ENCODE data around the gene PAPPA2. TPM values are rescaled to one million over a fixed set of nuclear protein-coding genes. Genes with fewer than 3 reads are reported as not detected.
A peak's percentile ranks its signal among the peaks of the same experiment; 100 is the strongest.

The PAPPA2 gene
- total RNA-seq, 1 experiment from 2014 or later, result 1.2 TPM

DNA sequence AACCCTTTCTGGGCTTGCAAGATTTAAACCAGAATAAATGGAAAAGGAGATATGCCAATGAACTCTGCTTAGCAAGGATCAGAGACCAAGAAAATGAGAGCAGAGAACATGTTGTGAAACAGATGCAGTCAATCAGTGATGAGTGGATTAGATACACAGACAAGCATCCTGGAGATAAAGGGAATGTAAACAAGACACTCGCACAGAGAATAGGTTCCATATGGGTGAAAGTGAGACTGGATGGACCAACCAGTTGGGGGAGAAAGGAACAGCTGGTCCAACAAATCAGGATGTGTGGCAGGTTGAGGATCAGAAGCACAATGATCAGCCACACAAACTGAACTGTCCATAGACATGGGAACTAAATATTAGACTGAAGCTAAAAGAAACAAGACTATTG, 363.3 kb downstream of the PAPPA2 start:
- Histone ChIP-seq H3K27ac (no peak overlapping the region), H3K4me3 (no peak overlapping the region), H3K4me1 (replicated peaks) (peaks cover 15% of the 10 kb centered on the region), H3K9me3 (replicated peaks) (no peaks in the 10 kb centered on the region), H3K27me3 (replicated peaks) (no peaks in the 10 kb centered on the region), H3K36me3 (no peaks in the 10 kb centered on the region)
- DNase-seq (ENCODE audit: low read depth in 1 of 2, low spot score in 2 of 2), result no peak

DNA sequence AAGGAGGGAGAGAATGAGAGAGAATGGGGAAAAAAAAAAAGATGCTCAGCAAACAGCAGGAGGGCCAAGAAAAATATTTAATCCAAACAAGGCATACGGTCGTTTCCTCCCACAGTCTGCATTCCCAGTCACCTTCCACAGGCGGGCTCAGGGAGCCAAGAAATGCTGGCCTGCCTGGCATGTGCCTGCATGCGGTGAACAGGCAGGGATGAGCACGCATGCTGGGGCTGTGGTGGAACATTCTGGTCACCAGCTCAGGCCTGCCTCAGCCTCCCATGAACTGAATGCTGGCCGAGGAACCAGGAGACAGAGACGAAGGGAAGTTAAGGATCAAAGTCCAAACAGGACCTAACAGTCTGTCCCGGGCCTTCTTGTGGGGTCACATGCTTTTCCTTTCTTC, 366.3 kb downstream of the PAPPA2 start:
- peaks cover 2% of the 10 kb centered on the region; the same call in 1 of the 2 replicates for H3K27me3 ChIP-seq (replicated peaks)
- H3K36me3 ChIP-seq, result no peaks in the 10 kb centered on the region
- H3K27ac ChIP-seq, result no peak overlapping the region
- no peak overlapping the region for H3K4me3 ChIP-seq
- peak in 1 of 2 experiments; percentile 18 for DNase-seq (ENCODE audit: low read depth in 1 of 2, low spot score in 2 of 2)
- no peaks in the 10 kb centered on the region for H3K9me3 ChIP-seq (replicated peaks)
- peaks cover 7% of the 10 kb centered on the region for H3K4me1 ChIP-seq (replicated peaks)

DNA sequence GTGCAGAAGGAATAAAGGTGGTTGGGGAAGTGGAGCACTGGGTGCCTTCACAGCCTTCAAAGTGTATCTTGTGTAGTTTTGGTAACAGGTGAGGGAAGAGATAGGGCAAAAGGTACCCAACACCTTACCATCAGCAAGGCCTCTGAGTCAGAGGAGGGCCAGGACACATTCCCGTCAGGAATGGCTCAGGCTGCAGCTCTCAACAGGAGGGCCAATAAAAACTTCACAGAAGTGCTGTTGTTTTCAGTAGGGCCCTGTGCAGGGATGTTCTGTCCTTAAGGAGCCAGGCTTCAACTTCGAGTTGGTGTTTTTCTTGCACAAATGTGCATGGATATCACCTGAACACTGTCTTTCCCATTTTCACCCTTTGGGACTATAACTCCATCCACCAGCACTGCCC, 368.2 kb downstream of the PAPPA2 start:
- no peaks in the 10 kb centered on the region for H3K9me3 ChIP-seq (replicated peaks)
- peaks cover 7% of the 10 kb centered on the region for H3K4me1 ChIP-seq (replicated peaks)
- H3K27me3 ChIP-seq (replicated peaks), result peaks cover 2% of the 10 kb centered on the region; the same call in 1 of the 2 replicates
- no peak overlapping the region for H3K4me3 ChIP-seq
- H3K27ac ChIP-seq, result no peak overlapping the region
- no peak for DNase-seq (ENCODE audit: low read depth in 1 of 2, low spot score in 2 of 2)
- no peaks in the 10 kb centered on the region for H3K36me3 ChIP-seq

DNA sequence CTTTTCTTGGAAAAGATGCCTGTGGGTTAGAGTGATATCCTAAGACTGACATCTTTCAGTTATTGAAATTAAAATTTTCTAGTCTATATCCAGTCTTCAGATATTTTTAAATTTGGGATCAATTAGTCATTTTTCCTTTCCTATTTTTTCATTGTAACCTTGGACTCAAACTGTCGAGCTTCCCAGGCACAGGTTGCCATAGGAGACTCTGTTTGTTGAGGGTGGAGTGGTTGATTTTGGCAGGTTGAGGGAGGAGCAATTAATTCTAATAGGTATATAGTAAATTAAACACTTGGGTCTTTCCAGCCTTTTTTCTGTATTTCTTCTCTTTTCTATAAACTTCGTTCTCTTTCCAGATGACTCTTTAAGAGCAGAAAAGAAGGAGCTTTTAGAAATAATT, 374.7 kb downstream of the PAPPA2 start:
- Histone ChIP-seq H3K9me3 (replicated peaks) (no peaks in the 10 kb centered on the region), H3K4me1 (replicated peaks) (no peaks in the 10 kb centered on the region), H3K27ac (no peak overlapping the region), H3K27me3 (replicated peaks) (no peaks in the 10 kb centered on the region; the same call in 1 of the 2 replicates), H3K36me3 (no peaks in the 10 kb centered on the region), H3K4me3 (no peak overlapping the region)
- DNase-seq (ENCODE audit: low read depth in 1 of 2, low spot score in 2 of 2), result no peak

DNA sequence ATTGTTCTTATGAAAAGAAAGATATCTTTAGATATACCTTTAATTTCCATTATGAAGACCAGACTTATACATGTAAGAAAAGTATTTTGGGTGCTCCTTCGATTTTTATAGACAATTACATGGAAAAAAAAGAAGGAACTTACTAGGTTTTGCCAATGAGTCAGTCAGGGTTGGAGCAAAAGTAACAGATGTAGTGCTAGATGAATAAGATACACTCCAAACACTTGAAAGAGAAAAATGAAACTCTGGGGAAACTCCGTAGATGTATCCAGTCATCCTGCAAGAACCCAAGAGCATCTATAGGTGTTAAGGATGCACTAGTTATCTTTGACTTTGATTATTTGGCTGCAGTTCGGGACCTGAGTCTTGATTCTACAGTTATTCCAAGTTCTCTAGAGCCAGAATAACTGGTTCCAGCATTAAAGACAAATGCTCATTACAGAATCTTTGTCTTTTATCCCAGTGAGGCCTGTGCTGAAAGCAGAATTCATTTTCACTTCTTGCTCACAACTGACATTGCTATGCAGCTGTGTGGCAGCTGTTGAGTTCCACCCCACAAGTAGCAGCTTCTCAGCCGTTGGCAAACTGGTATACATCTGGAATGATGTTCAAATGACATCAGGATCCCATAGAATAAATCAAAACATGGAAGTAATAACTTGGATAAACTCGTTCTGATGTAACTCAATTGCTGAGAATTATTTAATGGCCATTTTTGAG, 375.5 kb downstream of the PAPPA2 start:
- DNase-seq (ENCODE audit: low read depth in 1 of 2, low spot score in 2 of 2), result no peak

DNA sequence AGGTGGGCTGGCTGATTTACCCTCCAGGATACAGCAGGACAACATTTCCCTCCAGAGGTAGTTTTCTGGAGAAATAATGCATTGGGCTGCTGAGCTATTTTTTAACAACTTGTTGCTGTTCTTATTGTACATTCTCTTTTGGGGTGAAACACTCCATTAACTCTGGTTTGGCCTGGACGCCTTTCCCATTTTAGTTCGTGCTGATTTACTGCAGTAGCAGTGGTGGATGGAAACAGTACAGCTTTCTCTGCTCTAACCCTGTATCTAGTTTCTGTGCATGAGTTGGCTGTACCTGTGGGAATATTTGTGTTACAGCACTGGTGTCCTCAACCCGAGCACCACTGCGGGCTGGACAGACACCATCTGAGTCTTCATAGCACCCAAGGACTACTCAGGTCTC, 376.2 kb downstream of the PAPPA2 start:
- Histone ChIP-seq H3K27me3 (replicated peaks) (no peaks in the 10 kb centered on the region), H3K9me3 (replicated peaks) (no peaks in the 10 kb centered on the region), H3K4me3 (no peak overlapping the region), H3K27ac (no peak overlapping the region), H3K36me3 (no peaks in the 10 kb centered on the region), H3K4me1 (replicated peaks) (no peaks in the 10 kb centered on the region)
- DNase-seq (ENCODE audit: low read depth in 1 of 2, low spot score in 2 of 2), result no peak

More for the DNA sequence above, 375.5 kb downstream of the PAPPA2 start:
- H3K9me3 ChIP-seq (replicated peaks), result no peaks in the 10 kb centered on the region
- H3K27ac ChIP-seq, result no peak overlapping the region
- H3K27me3 ChIP-seq (replicated peaks), result no peaks in the 10 kb centered on the region
- no peaks in the 10 kb centered on the region for H3K4me1 ChIP-seq (replicated peaks)
- H3K36me3 ChIP-seq, result no peaks in the 10 kb centered on the region
- H3K4me3 ChIP-seq, result no peak overlapping the region

DNA sequence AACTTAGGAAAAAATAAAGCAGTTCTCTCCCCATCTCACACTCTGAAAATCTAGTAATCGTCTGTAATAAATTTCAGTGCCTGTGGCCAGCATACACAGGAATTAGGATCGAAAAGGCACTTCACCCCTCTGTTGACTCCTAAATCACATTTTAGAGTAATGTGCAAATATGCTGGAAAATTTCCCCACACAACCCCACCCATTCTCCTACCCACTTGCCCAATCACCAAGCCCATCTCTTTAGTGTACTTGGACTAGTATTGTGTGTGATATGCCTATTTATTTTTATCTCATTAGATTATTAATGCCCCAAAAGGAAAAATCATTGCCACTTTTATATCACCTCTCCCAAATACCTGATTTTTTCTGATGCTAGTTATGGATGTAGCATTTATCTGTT, 378.3 kb downstream of the PAPPA2 start:
- H3K36me3 ChIP-seq, result no peaks in the 10 kb centered on the region
- no peaks in the 10 kb centered on the region for H3K27me3 ChIP-seq (replicated peaks)
- no peak for DNase-seq (ENCODE audit: low read depth in 1 of 2, low spot score in 2 of 2)
- H3K27ac ChIP-seq, result no peak overlapping the region
- no peaks in the 10 kb centered on the region for H3K4me1 ChIP-seq (replicated peaks)
- no peak overlapping the region for H3K4me3 ChIP-seq
- H3K9me3 ChIP-seq (replicated peaks), result no peaks in the 10 kb centered on the region

DNA sequence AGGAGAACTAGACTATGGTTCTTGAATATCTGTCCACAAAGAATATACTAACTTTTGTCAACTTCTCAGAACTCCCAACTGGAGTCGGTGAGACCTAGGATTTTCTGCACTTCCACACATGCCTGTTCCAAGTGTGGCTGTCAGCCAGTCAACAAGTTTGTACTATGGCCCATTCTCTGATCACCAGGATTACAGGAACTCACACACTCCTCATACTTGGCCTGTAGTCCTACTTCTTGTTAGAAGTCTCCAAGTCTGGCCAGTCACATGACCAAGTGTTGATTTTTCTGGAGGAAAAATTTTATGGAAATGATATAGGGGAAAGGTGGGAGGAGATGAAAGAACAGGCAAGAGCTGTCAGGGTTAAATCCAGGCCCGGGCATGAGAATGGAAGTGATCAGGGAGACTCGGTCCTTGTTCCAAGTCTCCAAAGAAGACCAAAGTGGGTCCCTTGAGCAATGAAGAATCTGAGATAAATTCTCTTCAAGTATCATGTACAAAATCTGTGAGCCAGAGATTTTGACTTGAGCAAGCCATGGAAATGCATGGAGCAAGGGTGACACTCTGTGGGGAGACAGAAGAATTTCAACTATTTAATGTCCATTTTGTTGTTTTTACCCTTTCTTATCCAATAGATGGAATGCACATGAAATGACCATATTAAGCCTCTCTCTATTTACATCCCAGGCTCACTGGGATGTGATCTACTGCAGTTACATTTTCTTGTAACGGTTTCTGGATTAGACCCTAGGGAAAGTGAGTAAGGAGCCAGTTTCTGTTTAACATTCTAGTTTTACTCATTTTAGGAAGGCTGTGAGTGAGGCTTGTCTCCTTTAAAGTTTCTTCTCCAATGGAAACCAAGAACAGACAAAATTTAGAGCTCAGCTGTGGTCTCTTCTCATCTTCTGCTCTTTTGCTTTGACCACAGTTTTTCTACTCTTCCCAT, 380.6 kb downstream of the PAPPA2 start:
- no peaks in the 10 kb centered on the region for H3K4me1 ChIP-seq (replicated peaks)
- no peak overlapping the region for H3K4me3 ChIP-seq
- no peaks in the 10 kb centered on the region for H3K27me3 ChIP-seq (replicated peaks)
- H3K27ac ChIP-seq, result no peak overlapping the region
- no peaks in the 10 kb centered on the region for H3K36me3 ChIP-seq
- DNase-seq (ENCODE audit: low read depth in 1 of 2, low spot score in 2 of 2), result peak; percentile 26 to 50
- no peaks in the 10 kb centered on the region for H3K9me3 ChIP-seq (replicated peaks)

DNA sequence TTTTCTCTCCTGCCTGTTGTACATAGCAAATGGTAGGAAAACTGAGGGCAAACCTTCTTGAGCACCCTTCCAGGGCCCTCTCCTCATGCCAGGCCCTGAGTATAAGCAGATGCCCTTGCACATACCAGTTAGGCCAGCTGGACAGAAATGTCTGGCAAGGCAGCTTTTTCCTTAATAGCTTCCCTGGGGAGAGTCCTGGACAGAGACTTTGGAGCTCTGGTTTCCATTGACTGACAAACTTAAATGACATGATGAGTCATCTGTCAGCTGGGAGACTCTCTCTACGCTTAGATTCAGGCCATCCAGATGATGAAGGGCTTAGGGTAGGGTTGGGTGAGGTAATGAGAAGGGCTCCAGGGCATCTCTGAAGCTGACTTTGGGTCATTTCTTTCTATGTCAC, 384.1 kb downstream of the PAPPA2 start:
- Histone ChIP-seq H3K4me1 (replicated peaks) (no peaks in the 10 kb centered on the region), H3K4me3 (no peak overlapping the region), H3K27ac (no peak overlapping the region), H3K27me3 (replicated peaks) (no peaks in the 10 kb centered on the region), H3K36me3 (no peaks in the 10 kb centered on the region), H3K9me3 (replicated peaks) (no peaks in the 10 kb centered on the region)
- DNase-seq (ENCODE audit: low read depth in 1 of 2, low spot score in 2 of 2), result no peak

DNA sequence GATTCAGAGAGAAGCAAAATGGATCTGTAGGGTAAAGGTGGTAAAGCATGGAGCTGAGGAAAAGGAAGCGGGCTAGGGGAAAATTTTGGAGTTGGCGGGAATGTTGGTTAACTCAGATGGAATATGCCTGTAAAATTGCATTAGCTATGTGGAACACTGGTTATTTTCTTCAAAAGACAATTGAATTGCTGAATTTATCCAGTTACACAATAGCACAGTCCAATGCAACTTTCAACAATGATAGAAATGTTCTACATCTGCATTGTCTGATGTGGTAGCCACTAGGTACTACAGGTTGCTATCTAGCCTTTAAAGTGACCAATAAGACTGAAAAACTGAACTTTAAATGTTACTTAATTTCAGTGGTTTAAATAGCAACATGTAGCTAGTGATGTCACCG, 386.3 kb downstream of the PAPPA2 start:
- DNase-seq (ENCODE audit: low read depth in 1 of 2, low spot score in 2 of 2), result no peak
- H3K27me3 ChIP-seq (replicated peaks), result no peaks in the 10 kb centered on the region
- no peak overlapping the region for H3K27ac ChIP-seq
- H3K36me3 ChIP-seq, result no peaks in the 10 kb centered on the region
- no peak overlapping the region for H3K4me3 ChIP-seq
- no peaks in the 10 kb centered on the region for H3K9me3 ChIP-seq (replicated peaks)
- H3K4me1 ChIP-seq (replicated peaks), result no peaks in the 10 kb centered on the region

DNA sequence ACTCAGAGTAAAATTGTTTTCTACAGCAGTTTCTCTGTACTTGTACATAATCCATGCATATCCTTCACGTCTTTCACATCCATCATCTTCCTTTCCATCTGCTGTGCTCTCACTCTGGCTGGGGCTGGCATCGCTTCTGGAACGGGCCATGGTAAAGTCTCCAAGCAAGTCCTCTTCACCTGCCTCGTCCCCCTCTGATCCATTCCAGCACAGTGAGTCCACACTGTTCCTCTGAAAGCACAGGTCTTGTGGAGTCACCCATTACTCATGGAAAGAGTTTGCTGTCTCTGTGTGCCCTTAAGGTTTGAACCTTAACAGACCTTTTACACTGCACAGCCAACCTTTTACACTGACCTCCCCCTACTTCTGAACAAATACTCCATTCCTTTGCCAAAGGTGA, 387.9 kb downstream of the PAPPA2 start:
- H3K27ac ChIP-seq, result no peak overlapping the region
- no peaks in the 10 kb centered on the region for H3K4me1 ChIP-seq (replicated peaks)
- no peaks in the 10 kb centered on the region for H3K9me3 ChIP-seq (replicated peaks)
- no peaks in the 10 kb centered on the region for H3K27me3 ChIP-seq (replicated peaks)
- no peak for DNase-seq (ENCODE audit: low read depth in 1 of 2, low spot score in 2 of 2)
- H3K4me3 ChIP-seq, result no peak overlapping the region
- H3K36me3 ChIP-seq, result no peaks in the 10 kb centered on the region

DNA sequence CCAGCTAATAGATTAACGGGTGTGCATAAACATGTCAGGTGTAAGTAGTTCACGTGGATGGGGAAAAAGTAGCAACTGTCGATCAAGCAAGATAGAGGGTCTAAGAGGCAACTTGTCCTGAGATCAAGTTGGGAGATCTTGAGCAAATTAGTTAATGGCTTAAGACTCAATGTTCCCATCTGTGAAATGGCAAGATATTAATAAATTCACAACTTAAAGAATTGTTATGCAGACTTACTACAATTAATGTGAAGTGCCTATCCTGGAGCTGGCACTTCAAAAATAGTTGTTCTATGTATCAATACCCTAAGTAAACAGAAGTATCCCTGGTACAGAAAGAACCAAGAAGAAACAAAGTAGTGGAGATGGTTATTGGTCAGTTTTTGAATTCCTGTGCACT, 389.1 kb downstream of the PAPPA2 start:
- Histone ChIP-seq H3K27ac (no peak overlapping the region), H3K4me1 (replicated peaks) (peaks cover 3% of the 10 kb centered on the region; the same call in 1 of the 2 replicates), H3K4me3 (no peak overlapping the region), H3K27me3 (replicated peaks) (0 out of 2 replicates have a peak, but pooled peaks cover 3% of the 10 kb centered on the region), H3K9me3 (replicated peaks) (no peaks in the 10 kb centered on the region), H3K36me3 (no peaks in the 10 kb centered on the region)
- DNase-seq (ENCODE audit: low read depth in 1 of 2, low spot score in 2 of 2), result no peak

DNA sequence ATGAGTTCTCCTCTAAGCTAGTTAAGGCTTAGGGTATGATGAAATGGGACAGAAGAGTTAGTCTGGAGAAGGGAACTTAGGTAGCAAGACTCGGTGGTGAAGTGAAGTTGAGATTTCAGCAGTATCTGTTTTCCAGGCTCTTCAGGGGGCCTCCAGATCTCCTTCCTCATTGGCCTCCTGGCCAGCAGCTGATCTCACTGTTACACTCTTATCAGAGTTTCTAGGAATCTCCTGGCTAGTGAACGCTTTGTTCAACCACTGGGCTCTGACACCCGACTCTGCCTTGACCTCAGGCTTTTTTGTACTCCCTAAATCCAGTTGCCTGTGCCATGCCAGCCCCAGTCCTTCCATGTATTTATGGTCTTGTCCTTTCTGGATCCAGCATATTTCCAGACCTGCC, 390.5 kb downstream of the PAPPA2 start:
- no peaks in the 10 kb centered on the region for H3K9me3 ChIP-seq (replicated peaks)
- H3K4me1 ChIP-seq (replicated peaks), result peaks cover 16% of the 10 kb centered on the region
- no peak overlapping the region for H3K27ac ChIP-seq
- DNase-seq (ENCODE audit: low read depth in 1 of 2, low spot score in 2 of 2), result no peak
- 0 out of 2 replicates have a peak, but pooled peaks cover 3% of the 10 kb centered on the region for H3K27me3 ChIP-seq (replicated peaks)
- no peaks in the 10 kb centered on the region for H3K36me3 ChIP-seq
- no peak overlapping the region for H3K4me3 ChIP-seq

DNA sequence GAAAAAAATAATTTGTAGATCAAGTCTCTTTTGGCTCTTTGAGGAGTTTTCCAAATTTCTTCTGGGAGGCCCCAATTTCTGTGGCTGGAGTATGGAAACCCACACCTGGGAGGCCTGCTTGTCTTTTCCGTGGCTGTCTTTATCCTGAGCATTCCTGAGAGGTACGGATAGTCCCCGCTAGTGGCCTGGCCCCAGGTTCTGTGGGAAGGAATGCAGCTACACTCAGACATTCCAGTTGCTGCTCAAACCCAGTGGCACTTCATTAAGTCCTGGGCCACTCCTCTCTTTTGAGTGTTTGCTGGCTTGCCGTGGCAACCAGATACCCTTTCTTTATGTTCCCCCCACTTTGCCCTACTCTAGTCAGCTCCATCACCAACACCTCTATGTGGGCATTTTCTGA, 391.1 kb downstream of the PAPPA2 start:
- peaks cover 19% of the 10 kb centered on the region for H3K4me1 ChIP-seq (replicated peaks)
- no peaks in the 10 kb centered on the region for H3K9me3 ChIP-seq (replicated peaks)
- 0 out of 2 replicates have a peak, but pooled peaks cover 3% of the 10 kb centered on the region for H3K27me3 ChIP-seq (replicated peaks)
- H3K4me3 ChIP-seq, result no peak overlapping the region
- no peak overlapping the region for H3K27ac ChIP-seq
- DNase-seq (ENCODE audit: low read depth in 1 of 2, low spot score in 2 of 2), result no peak
- H3K36me3 ChIP-seq, result no peaks in the 10 kb centered on the region
